NOMO-1 (cell line): ENCODE measurements around the gene ACE.

Experiments
- DNase-seq, 2 experiments: peaks; one replicate each; lab custom pipeline; 2025; ENCODE audit not compliant: unreplicated experiment in 2 of 2; lab: John Stamatoyannopoulos, UW

The ACE gene

GRCh38 chr17:63533433-63534077, 56.7 kb downstream of the ACE start:
- no peak for DNase-seq

- no peak for DNase-seq
Measured at GRCh38 chr17:63534078-63534570, 57.3 kb downstream of the ACE start.

- DNase-seq: no peak
Measured at GRCh38 chr17:63534816-63535455, 58.1 kb downstream of the ACE start.

GRCh38 chr17:63535640-63536039, 58.8 kb downstream of the ACE start:
- DNase-seq: no peak

- no peak for DNase-seq
Measured at GRCh38 chr17:63537001-63537400, 60.1 kb downstream of the ACE start.

GRCh38 chr17:63537991-63538692, 61.3 kb downstream of the ACE start:
- DNase-seq: no peak

- DNase-seq: no peak
Measured at GRCh38 chr17:63538693-63539595, 62.1 kb downstream of the ACE start.

- no peak for DNase-seq
Measured at GRCh38 chr17:63540590-63540989, 63.7 kb downstream of the ACE start.

GRCh38 chr17:63542218-63542545, 65.3 kb downstream of the ACE start:
- DNase-seq: no peak

- DNase-seq: no peak
Measured at GRCh38 chr17:63542942-63543821, 66.3 kb downstream of the ACE start.

- DNase-seq: no peak
Measured at GRCh38 chr17:63543822-63544420, 67.1 kb downstream of the ACE start.

GRCh38 chr17:63544467-63545301, 67.8 kb downstream of the ACE start:
- no peak for DNase-seq

GRCh38 chr17:63546308-63547082, 69.6 kb downstream of the ACE start:
- DNase-seq: no peak

GRCh38 chr17:63547083-63547523, 70.2 kb downstream of the ACE start:
- DNase-seq: no peak
